ENCODE data around the gene PNMA8C.

PNMA8C gene

GRCh38 chr19:46409191-46409590, 19.5 kb downstream of the PNMA8C start:
- ATAC-seq = no peak

GRCh38 chr19:46408664-46409039, 20.1 kb downstream of the PNMA8C start:
- ATAC-seq = no peak
- no peak for TF ChIP-seq TCF4 (CRISPR knock-in tag; IDR thresholded peaks at IDR 0.05; ENCODE audit: borderline replicate concordance)
- TF ChIP-seq POU6F1 (CRISPR knock-in tag; IDR thresholded peaks at IDR 0.05; ENCODE audit: borderline replicate concordance, low read depth) = no peak
- TF ChIP-seq CSDC2 (CRISPR knock-in tag; IDR thresholded peaks at IDR 0.05) = no peak
- no peak for TF ChIP-seq RARB (CRISPR knock-in tag; IDR thresholded peaks at IDR 0.05)
- no peak for TF ChIP-seq ZFP30 (CRISPR knock-in tag; IDR thresholded peaks at IDR 0.05)
- TF ChIP-seq CSRNP3 (CRISPR knock-in tag; IDR thresholded peaks at IDR 0.05) = no peak
- TF ChIP-seq CREB5 (CRISPR knock-in tag; IDR thresholded peaks at IDR 0.05; ENCODE audit: low read depth) = no peak

More at GRCh38 chr19:46409191-46409590, 19.5 kb downstream of the PNMA8C start:
- TF ChIP-seq ZFP30 (CRISPR knock-in tag; IDR thresholded peaks at IDR 0.05) = no peak
- no peak for TF ChIP-seq SNAI2 (CRISPR knock-in tag; IDR thresholded peaks at IDR 0.05)
- no peak for TF ChIP-seq POU6F1 (CRISPR knock-in tag; IDR thresholded peaks at IDR 0.05; ENCODE audit: borderline replicate concordance, low read depth)

GRCh38 chr19:46407856-46408663, 20.7 kb downstream of the PNMA8C start:
- ATAC-seq = no peak
- TF ChIP-seq TCF4 (CRISPR knock-in tag; IDR thresholded peaks at IDR 0.05; ENCODE audit: borderline replicate concordance) (no peak), PATZ1 (CRISPR knock-in tag; IDR thresholded peaks at IDR 0.05; ENCODE audit: borderline replicate concordance) (no peak), RARB (CRISPR knock-in tag; IDR thresholded peaks at IDR 0.05) (no peak), ZFP3 (CRISPR knock-in tag; IDR thresholded peaks at IDR 0.05) (no peak), ZFP30 (CRISPR knock-in tag; IDR thresholded peaks at IDR 0.05) (no peak), CREB5 (CRISPR knock-in tag; IDR thresholded peaks at IDR 0.05; ENCODE audit: low read depth) (no peak), ZC3H10 (CRISPR knock-in tag; IDR thresholded peaks at IDR 0.05) (no peak), POU6F1 (CRISPR knock-in tag; IDR thresholded peaks at IDR 0.05; ENCODE audit: borderline replicate concordance, low read depth) (no peak), OSR1 (CRISPR knock-in tag; IDR thresholded peaks at IDR 0.05) (no peak), CSRNP3 (CRISPR knock-in tag; IDR thresholded peaks at IDR 0.05) (no peak), TSHZ2 (CRISPR knock-in tag; IDR thresholded peaks at IDR 0.05) (no peak), GLIS3 (CRISPR knock-in tag; IDR thresholded peaks at IDR 0.05) (no peak), ESRRG (CRISPR knock-in tag; IDR thresholded peaks at IDR 0.05) (no peak), TOX (CRISPR knock-in tag; IDR thresholded peaks at IDR 0.05; ENCODE audit: borderline replicate concordance) (no peak)

Measured in SK-N-SH treated with all-trans-retinoic acid at 6 μM for 48 hours (cell line).